Endothelial cell of umbilical vein (primary cell): ENCODE data around the gene KCNH1. TPM values are rescaled to one million over a fixed set of nuclear protein-coding genes. Genes with fewer than 3 reads are reported as not detected.
"Not testable (repeated sequence)": the region's sequence is repeated elsewhere in the genome, so short reads cannot be mapped to it uniquely, and the experiment has no call there.

ENCODE experiments used
- BruUV-seq: library from RNA; stranded (reverse); fragments of 400-500 nt; replicated peaks from 2 replicates; lab custom pipeline; 2021; lab: Mats Ljungman, UMichigan
- CTCF ChIA-PET: fragments of 300-600, 350-600 bp; sonication (Branson Sonifier 250); formaldehyde crosslinking; loops from one replicate; lab custom pipeline; 2021; ENCODE audit warnings: antibody characterized with exemption, inconsistent platforms; lab: Charles Lee
- POLR2A ChIA-PET: fragments of 300-600, 350-600 bp; sonication (Branson Sonifier 250); formaldehyde crosslinking; loops from one replicate; lab custom pipeline; 2021; ENCODE audit warnings: antibody characterized with exemption, inconsistent platforms; lab: Charles Lee
- DNase-seq: peaks from one replicate; pipeline ENCODE4 v3.0.0-alpha.2; 2011; ENCODE audit warnings: low read depth, low spot score
- FAIRE-seq: peaks from 2 replicates; lab custom pipeline; 2011; peaks lifted over from hg19 to GRCh38; lab: Jason Lieb, UNC
- H2AFZ ChIP-seq: 2 replicates; pipeline ENCODE4 v1.6.0; 2012; ENCODE audit warnings: low read depth, low read length, control low read depth, inconsistent platforms
- H3K27ac ChIP-seq: 2 replicates; pipeline ENCODE4 v1.5.1; 2011; ENCODE audit warnings: low read depth, mild to moderate bottlenecking, control low read depth, low read length, moderate library complexity; ENCODE audit not compliant: insufficient read depth
- H3K27me3 ChIP-seq, 2 experiments: 2 replicates each; pipeline versions ENCODE4 v1.6.0 to v1.6.1; 2011; ENCODE audit warnings: low read length in 2 of 2, mixed read lengths in 1 of 2; ENCODE audit not compliant: control insufficient read depth in 2 of 2, insufficient read depth in 2 of 2
- H3K36me3 ChIP-seq, 2 experiments: 2 replicates in 1 of 2; 3 replicates in 1 of 2; pipeline ENCODE4 v1.5.1; 2011; ENCODE audit warnings: low read length in 2 of 2, mild to moderate bottlenecking in 1 of 2, moderate library complexity in 1 of 2; ENCODE audit not compliant: control insufficient read depth in 2 of 2, insufficient read depth in 2 of 2; ENCODE audit errors: extremely low read depth in 1 of 2
- H3K4me1 ChIP-seq: 3 replicates; pipeline ENCODE4 v1.5.1; 2011; ENCODE audit warnings: mild to moderate bottlenecking, low read length; ENCODE audit not compliant: control insufficient read depth, insufficient read depth; ENCODE audit errors: extremely low read depth
- H3K4me2 ChIP-seq: 2 replicates; pipeline ENCODE4 v1.6.1; 2011; ENCODE audit warnings: low read length, control low read depth, mixed read lengths; ENCODE audit not compliant: insufficient read depth
- H3K4me3 ChIP-seq, 3 experiments: fragments of 200-600 bp in 1 of 3; sonication (generic), shearing (Covaris generic) in 1 of 3; replicated peaks in 1 of 3; 2 replicates each; pipeline ENCODE4 v1.5.1; 2011 to 2016; ENCODE audit warnings: control low read depth in 3 of 3, low read length in 3 of 3, mild to moderate bottlenecking in 2 of 3, inconsistent platforms in 1 of 3, low read depth in 1 of 3, moderate library complexity in 1 of 3; ENCODE audit not compliant: insufficient read depth in 1 of 3
- H3K79me2 ChIP-seq: 2 replicates; pipeline ENCODE4 v1.6.0; 2012; ENCODE audit warnings: low read length, inconsistent platforms; ENCODE audit not compliant: control insufficient read depth, insufficient read depth
- H3K9ac ChIP-seq: replicated peaks from 2 replicates; pipeline ENCODE3; 2011; ENCODE audit warnings: low read length, control low read depth; ENCODE audit not compliant: insufficient read depth; ENCODE audit errors: extremely low read depth
- H3K9me1 ChIP-seq: replicated peaks from 3 replicates; pipeline ENCODE4 v1.6.0; 2011; ENCODE audit warnings: mild to moderate bottlenecking, low read length; ENCODE audit not compliant: control insufficient read depth, insufficient read depth; ENCODE audit errors: extremely low read depth
- H3K9me3 ChIP-seq: replicated peaks from 2 replicates; pipeline ENCODE4 v1.5.1; 2012; ENCODE audit warnings: low read length, inconsistent platforms; ENCODE audit not compliant: control insufficient read depth, insufficient read depth
- H4K20me1 ChIP-seq: replicated peaks from 2 replicates; pipeline ENCODE3; 2011; ENCODE audit warnings: mild to moderate bottlenecking, low read length; ENCODE audit not compliant: control insufficient read depth, insufficient read depth; ENCODE audit errors: extremely low read depth
- JUN ChIP-seq: IDR thresholded peaks from 2 replicates; pipeline ENCODE4 v1.6.1; 2011; ENCODE audit warnings: borderline replicate concordance, low read depth; ENCODE audit not compliant: insufficient read length, insufficient read depth
- POLR2AphosphoS5 ChIP-seq: IDR thresholded peaks from 2 replicates; pipeline ENCODE4 v1.6.1; 2012; ENCODE audit warnings: low read depth, mild to moderate bottlenecking, control low read depth, low read length, moderate library complexity; ENCODE audit not compliant: insufficient read depth
- dilution Hi-C: fragments of 300-500 bp; cut with MboI; formaldehyde crosslinking; loops from one replicate; pipeline ENCODE4 v1.15.0; 2019; ENCODE audit warnings: low sequenced_read_pairs; ENCODE audit not compliant: extremely low pct_ligation_motif_present
- intact Hi-C: fragments of 100-400 bp; cut with micrococcal nuclease; formaldehyde crosslinking; loops from one replicate; pipeline ENCODE4 v1.10.0; 2022
- polyA plus RNA-seq, 4 experiments: library from polyadenylated mRNA; depleted of rRNA in 3 of 4; stranded (reverse) in 3 of 4; unstranded in 1 of 4; fragments of >200 nt; gene quantifications; 2 replicates each; pipeline versions ENCODE4 v1.2.1 to v1.2.3, GENCODE V29; 2011 to 2012; ENCODE audit warnings: missing spikeins in 1 of 4
- total RNA-seq: library from RNA; stranded (reverse); gene quantifications from 2 replicates; pipeline ENCODE4 v1.2.3, GENCODE V29; 2021

The KCNH1 gene
- total and polyA plus RNA-seq, 2 donors (not counting 3 experiments of a cell fraction or from before 2014, with no cell fraction given), result not detected

- no peak for FAIRE-seq
- TF ChIP-seq POLR2AphosphoS5, result no peak
These were observed 65.0 kb downstream of the KCNH1 start for GRCh38 chr1:211068976-211069375.

GRCh38 chr1:211066781-211067384 is 67.1 kb downstream of the KCNH1 start:
- no peak overlapping the region for H3K9ac ChIP-seq
- peaks cover 2% of the 10 kb centered on the region for H3K9me3 ChIP-seq
- H2AFZ ChIP-seq, result no peak overlapping the region
- BruUV-seq, result no TSS peak
- ChIA-PET POLR2A (no interaction called here), CTCF (no interaction called here)
- no peaks in the 10 kb centered on the region for H3K9me1 ChIP-seq
- H3K27ac ChIP-seq, result no peak overlapping the region
- no peaks in the 10 kb centered on the region for H3K36me3 ChIP-seq
- H3K4me2 ChIP-seq, result no peak overlapping the region
- DNase-seq (no peak), FAIRE-seq (no peak)
- no peaks in the 10 kb centered on the region for H3K4me1 ChIP-seq
- H4K20me1 ChIP-seq, result no peaks in the 10 kb centered on the region
- H3K27me3 ChIP-seq, result no peaks in the 10 kb centered on the region
- no peaks in the 10 kb centered on the region for H3K79me2 ChIP-seq
- no peak overlapping the region for H3K4me3 ChIP-seq
- intact Hi-C loops (no loop called here), dilution Hi-C loops (no loop called here)
- TF ChIP-seq JUN, result no peak

More at GRCh38 chr1:211068976-211069375, 65.0 kb downstream of the KCNH1 start:
- no peak for DNase-seq
- H3K9me1 ChIP-seq, result no peaks in the 10 kb centered on the region
- BruUV-seq, result no TSS peak
- ChIA-PET POLR2A (no interaction called here), CTCF (no interaction called here)
- no peaks in the 10 kb centered on the region for H3K27me3 ChIP-seq
- dilution Hi-C loops, result no loop called here
- H3K9ac ChIP-seq, result no peak overlapping the region
- no peaks in the 10 kb centered on the region for H4K20me1 ChIP-seq
- H3K4me2 ChIP-seq, result no peak overlapping the region
- intact Hi-C loops, result no loop called here
- H3K4me1 ChIP-seq, result no peaks in the 10 kb centered on the region
- no peak overlapping the region for H2AFZ ChIP-seq
- H3K79me2 ChIP-seq, result no peaks in the 10 kb centered on the region
- peaks cover 2% of the 10 kb centered on the region for H3K9me3 ChIP-seq
- H3K4me3 ChIP-seq, result no peak overlapping the region
- no peaks in the 10 kb centered on the region for H3K36me3 ChIP-seq
- no peak overlapping the region for H3K27ac ChIP-seq

- CTCF ChIA-PET, BruUV-seq: not testable (repeated sequence)
These were observed 92.1 kb downstream of the KCNH1 start for GRCh38 chr1:211041838-211042237.

More at GRCh38 chr1:211041838-211042237, 92.1 kb downstream of the KCNH1 start:
- H3K9ac ChIP-seq, H3K4me3 ChIP-seq, H3K9me1 ChIP-seq, H3K4me1 ChIP-seq, FAIRE-seq, DNase-seq, dilution Hi-C loops, H2AFZ ChIP-seq, H3K4me2 ChIP-seq, H3K79me2 ChIP-seq, POLR2A ChIA-PET, H3K36me3 ChIP-seq, H3K9me3 ChIP-seq, H3K27ac ChIP-seq, intact Hi-C loops, H3K27me3 ChIP-seq, H4K20me1 ChIP-seq: not testable (repeated sequence)
